ENCODE data around the gene GRIA4. TPM values are rescaled to one million over a fixed set of nuclear protein-coding genes. Genes with fewer than 3 reads are reported as not detected.
"Not testable (repeated sequence)": the region's sequence is repeated elsewhere in the genome, so short reads cannot be mapped to it uniquely, and the experiment has no call there.

Gene GRIA4
- total and polyA plus RNA-seq, 12 donors, result not detected

DNA sequence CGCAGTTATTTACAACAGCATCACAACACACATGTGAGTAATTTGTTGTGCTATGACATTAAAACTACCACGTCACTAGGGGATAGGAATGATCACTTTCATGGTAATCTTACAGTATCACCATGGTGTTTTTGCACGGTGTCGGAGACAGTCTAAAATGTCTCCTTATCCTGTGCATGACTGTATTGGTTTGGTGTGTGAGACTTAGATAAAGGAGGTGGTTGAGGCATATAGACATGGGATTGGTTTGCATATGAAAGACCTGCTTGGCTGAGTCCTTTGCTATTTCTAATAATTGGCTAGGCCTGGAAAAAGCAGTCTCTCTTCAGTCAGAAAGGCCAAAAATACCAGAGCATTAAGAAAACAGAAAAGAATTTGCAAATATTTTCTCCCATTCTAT lies 382.0 kb downstream of the GRIA4 start:
- ATAC-seq (no peak), DNase-seq (no peak)
- Histone ChIP-seq H3K4me1 (no peaks in the 10 kb centered on the region), H3K9me3 (peaks cover 0 to 16% (median 0%) of the 10 kb centered on the region in 11 donors), H3K36me3 (peaks cover 0 to 33% (median 14%) of the 10 kb centered on the region in 9 donors), H3K4me3 (no peak overlapping the region), H3K27ac (no peak overlapping the region), H3K27me3 (no peaks in the 10 kb centered on the region)
- intact Hi-C loops (cut with DNase I), result no loop called here
- 93 to 94% methylated on average over 4 of the region's 4 CpGs for WGBS, 2 donors
- TF ChIP-seq, protein P1, sequence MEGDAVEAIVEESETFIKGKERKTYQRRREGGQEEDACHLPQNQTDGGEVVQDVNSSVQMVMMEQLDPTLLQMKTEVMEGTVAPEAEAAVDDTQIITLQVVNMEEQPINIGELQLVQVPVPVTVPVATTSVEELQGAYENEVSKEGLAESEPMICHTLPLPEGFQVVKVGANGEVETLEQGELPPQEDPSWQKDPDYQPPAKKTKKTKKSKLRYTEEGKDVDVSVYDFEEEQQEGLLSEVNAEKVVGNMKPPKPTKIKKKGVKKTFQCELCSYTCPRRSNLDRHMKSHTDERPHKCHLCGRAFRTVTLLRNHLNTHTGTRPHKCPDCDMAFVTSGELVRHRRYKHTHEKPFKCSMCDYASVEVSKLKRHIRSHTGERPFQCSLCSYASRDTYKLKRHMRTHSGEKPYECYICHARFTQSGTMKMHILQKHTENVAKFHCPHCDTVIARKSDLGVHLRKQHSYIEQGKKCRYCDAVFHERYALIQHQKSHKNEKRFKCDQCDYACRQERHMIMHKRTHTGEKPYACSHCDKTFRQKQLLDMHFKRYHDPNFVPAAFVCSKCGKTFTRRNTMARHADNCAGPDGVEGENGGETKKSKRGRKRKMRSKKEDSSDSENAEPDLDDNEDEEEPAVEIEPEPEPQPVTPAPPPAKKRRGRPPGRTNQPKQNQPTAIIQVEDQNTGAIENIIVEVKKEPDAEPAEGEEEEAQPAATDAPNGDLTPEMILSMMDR (IDR thresholded peaks at IDR 0.05), result no peak

DNA sequence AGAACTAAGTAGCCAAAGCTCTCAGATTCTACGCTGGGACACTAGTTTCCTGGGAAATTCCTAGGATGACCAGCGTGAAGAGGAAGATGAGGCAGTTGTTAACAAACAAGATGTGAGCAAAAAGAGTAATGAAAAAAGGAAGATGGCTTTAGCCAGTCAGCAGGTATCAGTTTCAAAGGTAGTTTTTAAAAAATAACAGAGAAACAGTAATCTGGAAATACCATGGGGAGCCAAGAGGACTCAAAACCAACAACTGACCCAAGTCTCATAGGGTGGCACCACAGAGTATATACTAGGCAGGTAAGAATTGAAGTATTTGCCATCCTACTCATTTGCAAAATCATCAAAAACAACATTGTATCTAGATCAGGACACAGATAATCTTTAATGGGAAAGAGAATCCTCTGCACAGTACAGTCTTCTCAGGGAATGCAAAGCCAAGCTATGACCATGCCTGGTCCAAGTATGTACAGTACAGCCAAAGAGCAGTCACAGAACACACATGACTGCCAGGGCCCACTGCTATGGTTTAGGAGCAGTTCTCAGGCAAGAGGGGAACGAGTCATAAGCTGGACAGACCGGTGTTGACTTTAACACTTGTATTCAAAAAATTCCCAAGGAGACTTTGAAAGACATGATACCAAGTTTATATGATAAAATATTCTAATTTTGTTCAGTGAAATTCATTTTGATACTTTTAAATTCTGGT lies 391.6 kb downstream of the GRIA4 start:
- Histone ChIP-seq H3K27ac (no peak overlapping the region), H3K9me3 (peaks cover 0 to 34% (median 9%) of the 10 kb centered on the region in 11 donors), H3K27me3 (no peaks in the 10 kb centered on the region), H3K36me3 (peaks cover 0 to 30% (median 10%) of the 10 kb centered on the region in 9 donors), H3K4me1 (no peaks in the 10 kb centered on the region), H3K4me3 (no peak overlapping the region)
- DNase-seq, result no peak
- WGBS, 2 donors, result 95% methylated on average over 4 of the region's 4 CpGs
- TF ChIP-seq, protein P1 (IDR thresholded peaks at IDR 0.05), result no peak
- intact Hi-C loops (cut with DNase I), result no loop called here
- ATAC-seq, result no peak

DNA sequence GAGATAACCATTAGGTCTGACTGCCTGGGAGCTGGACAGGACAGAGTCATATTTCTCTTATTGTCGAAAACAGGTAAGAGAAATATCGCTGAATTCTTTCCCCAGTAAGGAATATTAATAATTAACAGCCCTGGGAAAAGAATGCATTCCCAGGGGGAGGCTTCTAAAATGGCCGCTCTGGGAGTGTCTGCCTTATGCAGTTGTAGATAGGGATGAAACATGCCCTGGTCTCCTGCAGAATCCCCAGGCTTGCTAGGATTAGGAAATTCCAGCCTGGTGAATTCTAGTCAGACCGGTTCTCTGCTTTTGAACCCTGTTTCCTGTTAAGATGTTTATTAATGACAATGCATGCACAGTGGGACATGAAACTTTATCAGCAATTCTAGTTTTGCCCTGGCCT lies 393.2 kb downstream of the GRIA4 start:
- H3K27ac ChIP-seq; ATAC-seq; H3K4me3 ChIP-seq; H3K27me3 ChIP-seq; DNase-seq; intact Hi-C loops (cut with DNase I); H3K4me1 ChIP-seq: not testable (repeated sequence)
- WGBS, 2 donors, result 93 to 95% methylated on average over 4 of the region's 4 CpGs
- Histone ChIP-seq H3K9me3 (peaks cover 0 to 35% (median 9%) of the 10 kb centered on the region in 11 donors), H3K36me3 (peaks cover 0 to 44% (median 24%) of the 10 kb centered on the region in 9 donors)

DNA sequence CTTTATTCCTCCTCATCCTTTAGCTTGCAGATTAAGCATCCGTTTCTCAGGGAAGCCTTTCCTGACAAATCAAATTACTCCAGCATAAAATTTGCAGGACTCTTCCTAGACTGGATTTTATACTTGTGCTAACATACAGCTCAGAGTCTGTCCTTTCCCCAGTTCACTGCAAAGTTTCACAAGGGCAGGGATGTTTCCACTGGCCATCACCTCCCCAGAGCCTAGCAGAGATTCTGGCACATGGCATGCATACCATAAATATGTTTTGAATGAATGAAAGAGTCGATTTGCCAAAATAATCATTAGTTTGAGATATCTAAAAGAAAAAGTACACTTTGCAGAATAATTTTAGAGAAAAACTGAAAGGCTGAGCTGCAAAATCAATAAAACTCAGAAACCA lies 401.6 kb downstream of the GRIA4 start:
- H3K27ac ChIP-seq, result no peak overlapping the region
- H3K36me3 ChIP-seq, result peaks cover 0 to 48% (median 28%) of the 10 kb centered on the region in 9 donors
- H3K27me3 ChIP-seq, result no peaks in the 10 kb centered on the region
- DNase-seq, result no peak
- H3K4me1 ChIP-seq, result peaks cover 0 to 56% (median 16%) of the 10 kb centered on the region in 9 donors
- peaks cover 0 to under 1% (median 0%) of the 10 kb centered on the region in 11 donors for H3K9me3 ChIP-seq
- TF ChIP-seq, protein P1 (IDR thresholded peaks at IDR 0.05), result no peak
- H3K4me3 ChIP-seq, result no peak overlapping the region
- 75 to 77% methylated on average over 2 of the region's 2 CpGs for WGBS, 2 donors
- ATAC-seq, result no peak
- intact Hi-C loops (cut with DNase I), result no loop called here

DNA sequence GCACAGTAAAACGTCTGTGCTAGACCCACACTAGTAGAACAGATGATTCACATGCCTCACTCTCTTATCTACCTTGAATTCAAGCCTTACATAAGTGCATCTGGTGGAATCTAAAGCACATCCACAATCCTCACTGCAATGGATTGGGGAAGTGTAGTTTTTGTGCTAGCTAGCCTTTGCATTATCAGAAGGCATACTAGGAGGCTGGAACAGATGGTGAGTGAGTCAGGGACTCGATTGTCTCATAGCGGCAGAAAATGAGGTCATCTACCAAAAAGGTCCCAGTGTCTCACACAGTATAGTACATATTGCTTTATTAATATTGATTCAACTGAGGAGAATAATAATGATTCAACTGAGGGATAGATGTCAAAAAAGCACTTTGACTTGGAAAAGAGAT lies 402.9 kb downstream of the GRIA4 start:
- Histone ChIP-seq H3K4me1 (peaks cover 0 to 65% (median 28%) of the 10 kb centered on the region in 9 donors), H3K9me3 (no peaks in the 10 kb centered on the region), H3K27me3 (no peaks in the 10 kb centered on the region), H3K36me3 (peaks cover 0 to 36% (median 19%) of the 10 kb centered on the region in 9 donors), H3K27ac (peak overlapping the region in 4 of 10 donors; percentile 32 to 58 (median 48)), H3K4me3 (no peak overlapping the region)
- WGBS, 2 donors, result 29 to 31% methylated on average over 3 of the region's 3 CpGs
- DNase-seq (peak in 1 of 2 donors; percentile 29), ATAC-seq (peak; percentile 43 to 99 (median 86))
- TF ChIP-seq, protein P1 (IDR thresholded peaks at IDR 0.05), result no peak
- intact Hi-C loops (cut with DNase I), result no loop called here
